ENCODE results near the gene AP1M2.
"Not testable (repeated sequence)": the region's sequence is repeated elsewhere in the genome, so short reads cannot be mapped to it uniquely, and the experiment has no call there.

Gene AP1M2

DNA sequence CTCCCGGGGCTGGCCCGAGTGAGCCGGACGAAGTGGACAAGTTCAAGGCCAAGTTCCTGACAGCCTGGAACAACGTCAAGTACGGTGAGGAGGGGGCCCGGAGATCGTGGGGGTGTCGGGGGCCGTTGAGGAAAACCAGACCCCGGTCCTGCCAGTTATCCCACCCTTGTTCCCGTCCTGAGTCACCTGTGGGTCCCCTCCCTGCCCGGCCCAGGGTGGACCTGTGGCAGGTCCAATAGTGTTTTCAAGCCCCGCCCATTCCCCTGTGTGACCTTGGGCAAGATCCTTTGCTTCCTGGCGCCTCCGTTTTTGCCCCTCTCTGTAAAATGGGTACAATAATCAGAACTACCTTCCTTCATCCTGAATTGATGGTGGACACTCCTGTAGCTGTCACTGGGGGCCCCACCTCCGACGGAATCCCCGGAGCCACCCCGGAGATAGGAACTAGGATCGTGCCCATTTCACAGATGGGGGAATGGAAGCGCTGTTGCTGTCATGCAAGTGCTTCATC lies 42.8 kb downstream of the AP1M2 start:
- H3K9ac ChIP-seq: peak overlapping the region; percentile 95 to 99 (median 99)
- H3K4me2 ChIP-seq: peak overlapping the region; percentile 88 to 98 (median 96)
- peak overlapping the region; percentile 82 to 100 (median 97) for H3K4me3 ChIP-seq
- H3K27me3 ChIP-seq: no peaks in the 10 kb centered on the region
- H3K4me1 ChIP-seq: peaks cover 13 to 47% (median 38%) of the 10 kb centered on the region in 10 experiments
- peaks cover 23 to 39% (median 36%) of the 10 kb centered on the region in 11 experiments for H3K36me3 ChIP-seq
- TF ChIP-seq Cebpa-rat (IDR thresholded peaks at IDR 0.05): no peak
- H3K9me3 ChIP-seq (replicated peaks in 1 of 11): no peaks in the 10 kb centered on the region
- H4K20me1 ChIP-seq: peaks cover 0 to 36% (median 27%) of the 10 kb centered on the region in 11 experiments; a peak in 16 of 22 replicates
- H3K27ac ChIP-seq: peak overlapping the region; percentile 92 to 99 (median 96)

DNA sequence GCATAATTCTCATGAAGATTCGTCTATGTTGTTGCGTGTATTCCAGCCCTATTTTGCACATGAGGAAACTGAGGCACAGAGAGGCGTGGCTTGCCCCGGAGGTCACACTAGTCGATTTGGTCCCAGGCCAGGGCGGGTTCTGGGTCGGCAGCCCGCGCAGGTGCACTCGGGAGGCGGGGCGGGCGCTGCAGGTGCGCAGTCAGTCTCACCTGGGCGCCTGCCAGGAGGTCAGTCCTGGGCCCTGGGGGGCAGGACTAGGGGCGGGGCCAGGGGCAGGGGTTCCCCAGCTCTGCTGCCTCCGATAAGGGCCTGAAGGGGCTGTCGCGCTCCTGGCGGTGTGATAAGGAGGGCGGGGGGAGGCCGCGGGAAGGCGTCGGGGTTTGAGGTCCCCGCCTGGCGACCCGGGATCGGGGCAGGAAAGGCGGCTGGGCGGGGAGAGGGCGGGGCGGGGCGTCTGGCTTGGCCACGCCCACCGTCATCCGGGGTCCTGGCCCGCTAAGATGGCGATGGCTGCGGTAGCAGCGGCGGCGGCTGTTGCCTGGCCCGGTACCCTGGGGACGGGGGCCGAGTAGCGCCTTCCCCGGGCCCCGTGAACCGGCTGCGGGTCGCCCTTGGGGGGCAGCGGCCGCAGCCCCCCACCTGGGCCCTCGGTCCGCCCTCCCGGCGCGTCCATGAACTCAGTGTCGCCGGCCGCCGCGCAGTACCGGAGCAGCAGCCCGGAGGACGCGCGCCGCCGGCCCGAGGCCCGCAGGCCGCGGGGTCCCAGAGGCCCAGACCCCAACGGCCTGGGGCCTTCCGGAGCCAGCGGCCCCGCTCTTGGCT lies 43.5 kb downstream of the AP1M2 start, which contains the start of gene ATG4D:
TSS of gene ATG4D (plus strand) at position 485 of the 822 bp plus-strand sequence. CDS start at position 672, 187 bp downstream.
- Histone ChIP-seq H3K4me3 (peak within 1 kb of the TSS; percentile 82 to 100 (median 97)), H4K20me1 (peaks cover 0 to 34% (median 27%) of the 10 kb centered on the region in 11 experiments; a peak in 16 of 22 replicates), H3K9me3 (replicated peaks in 1 of 11) (no peaks in the 10 kb centered on the region), H3K9ac (peak within 1 kb of the TSS; percentile 95 to 99 (median 99)), H3K27ac (peak within 1 kb of the TSS; percentile 92 to 99 (median 96)), H3K27me3 (no peaks in the 10 kb centered on the region), H3K4me2 (peak within 1 kb of the TSS; percentile 88 to 98 (median 96)), H3K36me3 (peaks cover 16 to 33% (median 29%) of the 10 kb centered on the region in 11 experiments), H3K4me1 (peaks cover 13 to 54% (median 40%) of the 10 kb centered on the region in 10 experiments)
- TF ChIP-seq Cebpa-rat (IDR thresholded peaks at IDR 0.05): no peak

DNA sequence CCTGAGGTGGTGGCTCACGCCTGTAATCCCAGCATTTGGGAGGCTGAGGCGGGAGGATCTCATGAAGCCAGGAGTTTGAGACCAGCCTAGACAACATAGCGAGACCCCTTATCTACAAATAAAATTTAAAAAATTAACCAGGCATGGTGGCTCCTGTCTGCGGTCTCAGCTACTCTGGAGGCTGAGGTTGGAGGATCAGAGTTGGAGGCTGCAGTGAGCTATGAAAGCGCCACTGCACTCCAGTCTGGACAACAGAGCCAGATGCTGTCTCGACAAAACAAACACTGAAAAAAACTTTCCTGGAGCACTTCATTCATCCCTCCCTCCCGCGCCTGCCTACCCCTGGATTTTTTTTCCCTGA lies 44.1 kb downstream of the AP1M2 start:
- H4K20me1 ChIP-seq: peaks cover 0 to 33% (median 26%) of the 10 kb centered on the region in 11 experiments; a peak in 16 of 22 replicates
- TF ChIP-seq Cebpa-rat (IDR thresholded peaks at IDR 0.05): no peak
- peak overlapping the region; percentile 82 to 100 (median 97) for H3K4me3 ChIP-seq
- H3K27me3 ChIP-seq: no peaks in the 10 kb centered on the region
- H3K4me1 ChIP-seq: peaks cover 13 to 55% (median 41%) of the 10 kb centered on the region in 10 experiments
- H3K9me3 ChIP-seq (replicated peaks in 1 of 11): no peaks in the 10 kb centered on the region
- H3K4me2 ChIP-seq: peak overlapping the region; percentile 75 to 97 (median 89)
- H3K36me3 ChIP-seq: peaks cover 10 to 27% (median 23%) of the 10 kb centered on the region in 11 experiments
- peak overlapping the region in 10 of 11 experiments; percentile 95 to 99 (median 99); a peak in 17 of 22 replicates for H3K9ac ChIP-seq
- H3K27ac ChIP-seq: peak overlapping the region in 6 of 11 experiments; percentile 49 to 99 (median 97); a peak in 8 of 22 replicates

- not testable (repeated sequence) for H3K9ac ChIP-seq; H3K27ac ChIP-seq; H3K27me3 ChIP-seq; H3K36me3 ChIP-seq; H4K20me1 ChIP-seq; H3K4me3 ChIP-seq; H3K9me3 ChIP-seq (replicated peaks in 1 of 11)
- H3K4me2 ChIP-seq: peak overlapping the region in 4 of 11 experiments; percentile 15 to 48 (median 34); a peak in 8 of 22 replicates
- H3K4me1 ChIP-seq: peaks cover 0 to 37% (median 27%) of the 10 kb centered on the region in 10 experiments; a peak in 18 of 20 replicates
Measured at GRCh38 chr19:10539016-10539415, 48.1 kb downstream of the AP1M2 start.

DNA sequence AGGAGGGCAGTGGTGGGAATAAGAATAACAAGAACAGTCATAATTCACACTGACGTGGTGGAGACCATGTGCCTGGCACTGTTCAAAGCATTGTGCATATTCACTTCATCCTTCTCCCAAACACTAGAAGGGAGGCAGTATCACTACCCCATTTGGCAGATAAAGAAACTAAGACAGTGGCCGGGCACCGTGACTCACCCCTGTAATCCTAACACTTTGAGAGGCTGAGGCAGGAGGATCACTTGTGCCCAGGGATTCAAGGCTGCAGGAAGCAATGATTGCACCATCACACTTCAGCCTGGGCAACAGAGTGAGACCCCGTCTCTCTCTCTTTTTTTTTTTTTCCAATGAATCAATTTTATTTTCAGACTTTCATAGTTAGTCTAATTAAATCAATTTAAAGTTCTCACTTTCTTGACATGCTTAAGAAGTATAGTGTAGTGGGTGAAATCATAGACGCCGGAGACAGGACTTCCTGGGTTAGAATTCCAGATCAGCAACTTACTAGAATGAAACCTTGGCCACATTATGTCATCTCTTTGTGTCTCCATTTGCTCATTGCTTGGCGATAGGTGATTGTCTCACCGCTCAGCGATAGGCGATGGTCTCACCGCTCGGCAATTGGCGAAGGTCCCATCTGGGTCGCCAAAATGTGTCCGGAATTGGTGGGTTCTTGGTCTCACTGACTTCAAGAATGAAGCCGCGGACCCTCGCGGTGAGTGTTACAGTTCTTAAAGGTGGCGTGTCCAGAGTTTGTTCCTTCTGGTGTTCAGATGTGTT lies 48.7 kb downstream of the AP1M2 start:
- H4K20me1 ChIP-seq: no peaks in the 10 kb centered on the region

GRCh38 chr19:10537668-10538067 lies 49.4 kb downstream of the AP1M2 start:
- no peak overlapping the region for H3K4me3 ChIP-seq
- no peak overlapping the region for H3K4me2 ChIP-seq
- no peak overlapping the region for H3K9ac ChIP-seq
- H3K9me3 ChIP-seq (replicated peaks in 1 of 11): peaks cover 0 to 1% (median 0%) of the 10 kb centered on the region in 11 experiments; a peak in 4 of 22 replicates
- H3K4me1 ChIP-seq: peaks cover 0 to 29% (median 19%) of the 10 kb centered on the region in 10 experiments; a peak in 17 of 20 replicates
- no peaks in the 10 kb centered on the region for H3K27me3 ChIP-seq
- no peaks in the 10 kb centered on the region for H3K36me3 ChIP-seq
- H4K20me1 ChIP-seq: no peaks in the 10 kb centered on the region
- TF ChIP-seq Cebpa-rat (IDR thresholded peaks at IDR 0.05): no peak
- no peak overlapping the region for H3K27ac ChIP-seq

More for the DNA sequence above, 48.7 kb downstream of the AP1M2 start:
- Histone ChIP-seq H3K36me3 (no peaks in the 10 kb centered on the region), H3K27me3 (no peaks in the 10 kb centered on the region), H3K4me3 (no peak overlapping the region), H3K4me1 (peaks cover 0 to 36% (median 26%) of the 10 kb centered on the region in 10 experiments; a peak in 18 of 20 replicates), H3K9ac (no peak overlapping the region), H3K9me3 (replicated peaks in 1 of 11) (no peaks in the 10 kb centered on the region), H3K27ac (no peak overlapping the region), H3K4me2 (peak overlapping the region in 2 of 11 experiments; percentile 16 to 48; a peak in 5 of 22 replicates)
- TF ChIP-seq Cebpa-rat (IDR thresholded peaks at IDR 0.05): no peak

GRCh38 chr19:10535613-10536012 lies 51.5 kb downstream of the AP1M2 start:
- TF ChIP-seq Cebpa-rat (IDR thresholded peaks at IDR 0.05): no peak
- Histone ChIP-seq H3K4me2 (no peak overlapping the region), H3K4me3 (no peak overlapping the region), H3K27ac (no peak overlapping the region), H3K9ac (no peak overlapping the region), H3K4me1 (peaks cover 0 to 18% (median 11%) of the 10 kb centered on the region in 10 experiments; a peak in 12 of 20 replicates), H3K9me3 (replicated peaks in 1 of 11) (peaks cover 0 to 5% (median 0%) of the 10 kb centered on the region in 11 experiments; a peak in 4 of 22 replicates), H3K36me3 (no peaks in the 10 kb centered on the region), H3K27me3 (no peaks in the 10 kb centered on the region), H4K20me1 (no peaks in the 10 kb centered on the region)

DNA sequence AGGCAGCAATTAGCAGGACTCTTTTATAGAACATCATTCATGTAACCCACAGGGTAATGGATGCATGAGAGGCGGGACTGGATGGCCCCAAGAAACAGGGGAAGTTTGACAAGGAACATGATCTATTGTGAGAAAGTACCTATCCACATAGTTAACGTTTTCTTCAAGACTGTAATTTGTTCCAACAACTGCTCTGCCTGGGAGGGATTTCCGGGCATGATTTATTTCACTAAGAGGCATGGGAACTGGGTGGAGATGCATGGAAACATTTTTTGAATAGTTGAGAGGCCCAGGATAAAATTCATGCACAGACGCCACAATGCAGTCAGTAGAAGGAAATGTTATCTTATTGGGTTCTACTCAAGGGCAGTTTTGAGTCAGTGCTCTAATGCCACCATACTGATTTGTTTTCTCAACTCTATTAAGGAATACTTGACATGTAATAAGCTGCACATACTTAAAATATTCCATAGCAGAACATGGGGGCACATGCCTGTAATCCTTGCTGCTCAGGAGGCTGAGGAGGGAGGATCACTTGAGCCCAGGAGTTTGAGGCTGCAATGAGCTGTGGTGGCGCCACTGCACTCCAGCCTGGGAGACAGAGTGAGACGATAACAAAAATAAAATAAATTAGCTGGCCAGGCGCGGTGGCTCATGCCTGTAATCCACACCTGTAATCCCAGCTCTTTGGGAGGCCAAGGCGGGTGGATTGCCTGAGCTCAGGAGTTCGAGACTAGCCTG lies 53.3 kb downstream of the AP1M2 start:
- TF ChIP-seq Cebpa-rat (IDR thresholded peaks at IDR 0.05): no peak
- peaks cover 0 to 16% (median 7%) of the 10 kb centered on the region in 10 experiments; a peak in 10 of 20 replicates for H3K4me1 ChIP-seq
- H3K9ac ChIP-seq: no peak overlapping the region
- no peak overlapping the region for H3K4me3 ChIP-seq
- no peak overlapping the region for H3K27ac ChIP-seq
- H4K20me1 ChIP-seq: no peaks in the 10 kb centered on the region
- H3K36me3 ChIP-seq: no peaks in the 10 kb centered on the region
- no peaks in the 10 kb centered on the region for H3K27me3 ChIP-seq
- H3K9me3 ChIP-seq (replicated peaks in 1 of 11): peaks cover 0 to 5% (median 0%) of the 10 kb centered on the region in 11 experiments; a peak in 4 of 22 replicates
- no peak overlapping the region for H3K4me2 ChIP-seq
